Measurements from ENCODE around the gene AK4.

- TF ChIP-seq ZNF157 (tag by site-specific recombination; IDR thresholded peaks at IDR 0.05) (no peak), CTCF (tag by site-specific recombination; IDR thresholded peaks at IDR 0.05) (no peak), ZNF558 (tag by site-specific recombination; IDR thresholded peaks at IDR 0.05) (no peak), ZNF600 (tag by site-specific recombination; IDR thresholded peaks at IDR 0.05) (no peak), ZBTB17 (tag by site-specific recombination; IDR thresholded peaks at IDR 0.05) (no peak), ZNF830 (tag by site-specific recombination; IDR thresholded peaks at IDR 0.05; ENCODE audit: low read depth) (no peak), KLF10 (tag by site-specific recombination; IDR thresholded peaks at IDR 0.05) (no peak), BCL6B (tag by site-specific recombination; IDR thresholded peaks at IDR 0.05) (no peak), ZNF175 (tag by site-specific recombination; IDR thresholded peaks at IDR 0.05) (no peak), ZNF274 (IDR thresholded peaks at IDR 0.05; ENCODE audit: low read length) (no peak), ZNF274 (tag by site-specific recombination; IDR thresholded peaks at IDR 0.05; ENCODE audit: borderline replicate concordance) (no peak), ZNF37A (tag by site-specific recombination; IDR thresholded peaks at IDR 0.05) (no peak), ATF2 (tag by site-specific recombination; IDR thresholded peaks at IDR 0.05; ENCODE audit: low read depth) (no peak), ZNF114 (tag by site-specific recombination; IDR thresholded peaks at IDR 0.05) (no peak), TCF7L2 (IDR thresholded peaks at IDR 0.05; ENCODE audit: borderline replicate concordance, low read depth, low read length) (no peak)
These were observed 52.4 kb downstream of the AK4 start for GRCh38 chr1:65200411-65200810.

Measured in HEK293 (cell line).